Neural progenitor cell (in vitro differentiated cells): ENCODE data around the gene FBXL19.

Source experiments
- CTCF ChIP-seq: fragments of 200-600 bp; sonication (generic); IDR thresholded peaks from 2 replicates; pipeline ENCODE4 v1.5.1; 2017; ENCODE audit warnings: antibody characterized with exemption, mild to moderate bottlenecking
- EZH2 ChIP-seq: fragments of 200-600 bp; sonication (generic); IDR thresholded peaks from 2 replicates; pipeline ENCODE4 v1.6.1; 2017; ENCODE audit warnings: antibody characterized with exemption, mild to moderate bottlenecking, moderate library complexity

- TF ChIP-seq CTCF (no peak), EZH2 (no peak)
Measured at GRCh38 chr16:30957456-30958174, 34.2 kb downstream of the FBXL19 start, which contains the start of gene SETD1A.
